Measurements from ENCODE around the gene PMM1. TPM values are rescaled to one million over a fixed set of nuclear protein-coding genes. Genes with fewer than 3 reads are reported as not detected.

The PMM1 gene
- total RNA-seq, 4 donors from 2014 or later, result 37.4 to 54.2 (median 39.3) TPM

DNA sequence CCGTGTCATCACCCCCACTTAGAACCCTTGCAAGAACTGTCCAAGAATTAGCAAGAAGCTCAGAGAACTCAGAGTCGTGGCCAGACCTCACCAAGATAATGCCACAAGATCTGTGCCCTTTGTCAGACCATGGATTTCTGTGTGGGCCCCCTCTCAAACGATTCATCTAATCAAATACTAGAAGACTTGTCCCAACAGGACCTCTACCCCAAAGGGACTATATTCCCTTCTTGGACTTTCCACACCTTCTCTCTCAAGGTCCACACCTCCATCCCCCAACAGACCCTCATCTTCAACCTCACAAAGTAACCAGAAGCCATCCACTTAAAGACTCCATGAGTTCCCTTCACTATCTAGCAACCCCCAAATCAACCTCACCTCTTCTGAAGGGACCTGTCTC lies 48.2 kb downstream of the PMM1 start:
- Histone ChIP-seq H3K27ac (replicated peaks in 1 of 4) (peak overlapping the region in 2 of 4 donors; percentile 42 to 93), H3K36me3 (peaks cover 0 to 23% (median 21%) of the 10 kb centered on the region in 4 donors), H3K9me3 (no peaks in the 10 kb centered on the region), H3K4me3 (no peak overlapping the region), H3K27me3 (no peaks in the 10 kb centered on the region), H3K4me1 (peaks cover 20 to 65% (median 58%) of the 10 kb centered on the region in 4 donors)
- DNase-seq (ENCODE audit: extremely low spot score), result no peak
- no peak for TF ChIP-seq POLR2A (IDR thresholded peaks at IDR 0.05; ENCODE audit: low read depth)
- no peak for TF ChIP-seq POLR2AphosphoS5 (IDR thresholded peaks at IDR 0.05)
- TF ChIP-seq EP300 (IDR thresholded peaks at IDR 0.05), result no peak
- TF ChIP-seq, protein P1, sequence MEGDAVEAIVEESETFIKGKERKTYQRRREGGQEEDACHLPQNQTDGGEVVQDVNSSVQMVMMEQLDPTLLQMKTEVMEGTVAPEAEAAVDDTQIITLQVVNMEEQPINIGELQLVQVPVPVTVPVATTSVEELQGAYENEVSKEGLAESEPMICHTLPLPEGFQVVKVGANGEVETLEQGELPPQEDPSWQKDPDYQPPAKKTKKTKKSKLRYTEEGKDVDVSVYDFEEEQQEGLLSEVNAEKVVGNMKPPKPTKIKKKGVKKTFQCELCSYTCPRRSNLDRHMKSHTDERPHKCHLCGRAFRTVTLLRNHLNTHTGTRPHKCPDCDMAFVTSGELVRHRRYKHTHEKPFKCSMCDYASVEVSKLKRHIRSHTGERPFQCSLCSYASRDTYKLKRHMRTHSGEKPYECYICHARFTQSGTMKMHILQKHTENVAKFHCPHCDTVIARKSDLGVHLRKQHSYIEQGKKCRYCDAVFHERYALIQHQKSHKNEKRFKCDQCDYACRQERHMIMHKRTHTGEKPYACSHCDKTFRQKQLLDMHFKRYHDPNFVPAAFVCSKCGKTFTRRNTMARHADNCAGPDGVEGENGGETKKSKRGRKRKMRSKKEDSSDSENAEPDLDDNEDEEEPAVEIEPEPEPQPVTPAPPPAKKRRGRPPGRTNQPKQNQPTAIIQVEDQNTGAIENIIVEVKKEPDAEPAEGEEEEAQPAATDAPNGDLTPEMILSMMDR (IDR thresholded peaks at IDR 0.05), result no peak
- intact Hi-C loops (cut with DNase I), result no loop called here
- WGBS, result 72% methylated on average over 3 of the region's 3 CpGs

DNA sequence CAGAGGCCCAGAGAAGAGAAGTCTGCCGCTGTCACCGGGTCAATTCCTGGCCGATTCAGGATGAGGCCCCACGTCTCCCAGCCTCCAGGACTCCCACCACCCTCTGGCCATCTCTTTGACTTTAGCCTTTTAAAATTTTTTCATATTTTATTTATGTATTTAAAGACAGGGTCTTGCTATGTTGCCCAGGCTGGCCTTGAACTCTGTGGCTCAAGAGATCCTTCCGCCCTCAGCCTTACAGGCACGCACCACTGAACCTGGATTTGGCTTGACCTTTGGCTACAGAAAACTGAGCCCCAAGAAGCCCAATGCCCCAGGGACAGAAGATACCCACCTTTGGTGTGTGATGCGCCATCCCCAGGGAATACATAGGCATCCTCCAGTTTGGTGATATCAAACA lies 49.3 kb downstream of the PMM1 start:
- Histone ChIP-seq H3K27me3 (no peaks in the 10 kb centered on the region), H3K9me3 (no peaks in the 10 kb centered on the region), H3K36me3 (peaks cover 0 to 29% (median 22%) of the 10 kb centered on the region in 4 donors), H3K4me3 (no peak overlapping the region), H3K27ac (replicated peaks in 1 of 4) (peak overlapping the region in 3 of 4 donors; percentile 51 to 69 (median 69)), H3K4me1 (peaks cover 20 to 64% (median 58%) of the 10 kb centered on the region in 4 donors)
- intact Hi-C loops (cut with DNase I), result no loop called here
- 90% methylated on average over 7 of the region's 7 CpGs for WGBS
- TF ChIP-seq POLR2AphosphoS5 (IDR thresholded peaks at IDR 0.05), result no peak
- TF ChIP-seq, protein P1 (IDR thresholded peaks at IDR 0.05), result no peak
- no peak for TF ChIP-seq POLR2A (IDR thresholded peaks at IDR 0.05; ENCODE audit: low read depth)
- DNase-seq (ENCODE audit: extremely low spot score), result no peak

DNA sequence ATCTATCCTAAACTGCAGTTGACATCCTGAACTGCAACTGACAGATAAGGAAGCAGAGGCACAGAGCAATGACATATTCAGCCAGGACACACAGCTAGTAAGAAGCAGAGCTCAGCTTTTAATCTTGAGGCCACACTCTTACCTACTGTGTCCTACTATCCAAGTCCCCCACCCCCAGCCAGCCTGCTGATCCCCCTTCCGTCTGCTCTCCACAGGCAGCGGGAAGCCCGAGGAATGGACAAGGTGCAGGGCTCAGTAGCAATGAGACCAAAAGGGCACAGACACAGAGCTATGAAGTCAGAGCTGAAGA lies 49.7 kb downstream of the PMM1 start:
- intact Hi-C loops (cut with DNase I), result no loop called here
- no peak overlapping the region for H3K4me3 ChIP-seq
- H3K36me3 ChIP-seq, result peaks cover 0 to 32% (median 22%) of the 10 kb centered on the region in 4 donors
- no peaks in the 10 kb centered on the region for H3K9me3 ChIP-seq
- no peak for DNase-seq (ENCODE audit: extremely low spot score)
- H3K27ac ChIP-seq (replicated peaks in 1 of 4), result peak overlapping the region in 3 of 4 donors; percentile 51 to 69 (median 69)
- no peak for TF ChIP-seq POLR2AphosphoS5 (IDR thresholded peaks at IDR 0.05)
- no peak for TF ChIP-seq POLR2A (IDR thresholded peaks at IDR 0.05; ENCODE audit: low read depth)
- TF ChIP-seq, protein P1 (IDR thresholded peaks at IDR 0.05), result no peak
- no peak for TF ChIP-seq EP300 (IDR thresholded peaks at IDR 0.05)
- peaks cover 18 to 60% (median 54%) of the 10 kb centered on the region in 4 donors for H3K4me1 ChIP-seq
- WGBS, result 84% methylated on average over 3 of the region's 3 CpGs
- no peaks in the 10 kb centered on the region for H3K27me3 ChIP-seq

DNA sequence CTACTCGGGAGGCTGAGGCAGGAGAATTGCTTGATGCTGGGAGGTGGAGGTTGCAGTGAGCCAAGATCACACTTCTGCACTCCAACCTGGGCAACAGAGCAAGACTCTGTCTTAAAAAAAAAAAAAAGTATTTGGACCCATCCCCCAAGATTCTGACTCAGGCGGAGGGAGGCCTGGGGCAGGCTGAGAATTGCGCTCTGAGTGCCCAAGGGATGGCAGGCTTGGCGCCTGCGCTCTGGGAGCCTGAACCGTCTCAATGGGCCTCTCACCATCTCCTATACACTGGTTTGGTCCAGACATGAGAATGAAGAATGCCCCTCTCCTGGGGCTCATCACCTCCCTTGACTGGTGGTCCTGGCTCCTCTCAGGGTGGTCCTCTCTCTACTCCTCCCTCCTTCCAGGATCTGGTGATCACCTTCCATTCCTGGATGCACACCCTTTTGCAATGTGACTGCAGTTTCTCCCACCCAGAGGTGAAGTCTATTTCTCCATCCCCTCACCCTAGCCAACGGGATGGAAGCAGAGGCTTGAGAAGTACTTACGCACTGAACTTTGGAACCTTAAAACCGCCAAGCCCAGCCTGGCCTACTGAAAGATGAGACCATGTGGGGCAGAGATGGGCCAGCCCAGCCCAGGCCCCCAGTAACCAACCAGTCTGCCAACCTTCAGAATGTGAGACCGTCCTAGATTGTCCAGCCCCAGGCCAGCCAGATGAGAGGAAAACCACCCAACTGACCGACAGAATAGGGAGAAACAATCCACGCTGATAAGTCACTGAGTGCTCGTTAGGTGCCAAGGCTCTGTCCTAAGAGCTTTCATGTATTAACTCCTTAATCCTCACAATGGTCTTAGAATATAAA lies 50.3 kb downstream of the PMM1 start:
- DNase-seq (ENCODE audit: extremely low spot score), result no peak
- H3K27me3 ChIP-seq, result no peaks in the 10 kb centered on the region
- peak overlapping the region; percentile 51 to 69 (median 66) for H3K27ac ChIP-seq (replicated peaks in 1 of 4)
- H3K4me3 ChIP-seq, result no peak overlapping the region
- no peaks in the 10 kb centered on the region for H3K9me3 ChIP-seq
- WGBS, result 67% methylated on average over 7 of the region's 13 CpGs
- H3K4me1 ChIP-seq, result peaks cover 13 to 56% (median 50%) of the 10 kb centered on the region in 4 donors
- TF ChIP-seq EP300 (IDR thresholded peaks at IDR 0.05) (no peak), POLR2A (IDR thresholded peaks at IDR 0.05; ENCODE audit: low read depth) (no peak), POLR2AphosphoS5 (IDR thresholded peaks at IDR 0.05) (no peak)
- TF ChIP-seq, protein P1 (IDR thresholded peaks at IDR 0.05), result no peak
- peaks cover 0 to 32% (median 23%) of the 10 kb centered on the region in 4 donors for H3K36me3 ChIP-seq
- intact Hi-C loops (cut with DNase I), result no loop called here

Data from esophagus muscularis mucosa (tissue), 4 donors.